SKM-1 treated with dmso at 0.1 percent for 144 hours (cell line): ENCODE results near the gene KLK1.
A peak's percentile ranks its signal among the peaks of the same experiment; 100 is the strongest.

Experiments
- DNase-seq: peaks from one replicate; lab custom pipeline; 2025; ENCODE audit not compliant: unreplicated experiment; lab: John Stamatoyannopoulos, UW

Gene KLK1

DNA sequence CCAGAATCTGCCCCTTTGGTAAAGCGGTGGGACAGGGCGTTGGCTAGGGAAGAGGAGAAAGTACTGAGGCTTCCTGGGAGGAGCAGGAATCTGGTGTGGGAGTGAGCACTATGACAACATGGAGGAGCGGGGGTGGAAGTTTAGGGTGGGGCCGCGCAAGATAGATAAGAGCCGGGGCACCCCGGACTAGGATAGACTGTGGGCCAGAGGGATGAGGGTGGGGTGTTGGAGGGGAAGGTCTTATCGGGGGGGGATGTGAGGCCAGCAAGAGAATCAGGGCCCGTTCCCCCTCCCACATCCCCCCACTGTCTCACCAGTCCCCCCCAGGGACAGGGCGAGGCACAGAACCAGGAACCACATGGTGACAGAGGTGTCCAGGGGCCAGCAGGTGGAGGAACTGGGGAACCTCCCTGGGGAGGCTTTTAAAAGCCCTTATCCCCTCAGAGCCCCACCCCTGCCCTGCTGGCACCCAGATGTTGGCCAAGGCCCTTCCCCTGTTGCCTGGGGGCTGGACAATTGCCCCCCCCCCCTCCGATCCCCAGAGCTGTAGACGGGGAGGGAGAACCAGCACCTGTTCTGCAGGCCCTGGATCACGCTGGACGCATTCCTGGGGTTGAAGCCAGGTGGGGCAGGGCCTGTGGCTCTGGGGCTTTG lies at the start of gene KLK1:
TSS of gene KLK1 (minus strand) at position 399 of the 654 bp plus-strand sequence. CDS start at position 360, 39 bp downstream.
- no peak for DNase-seq

GRCh38 chr19:50873056-50873455 lies 49.5 kb upstream of the KLK1 start, which contains the start of gene KLK2:
TSS of gene KLK2 (plus strand) at chr19:50873439. CDS start at chr19:50873474, 35 bp downstream.
- DNase-seq, result no peak

GRCh38 chr19:50870417-50871089 lies 47.0 kb upstream of the KLK1 start:
- DNase-seq, result no peak

- DNase-seq, result no peak
These were observed 45.9 kb upstream of the KLK1 start for GRCh38 chr19:50869479-50869878.

DNA sequence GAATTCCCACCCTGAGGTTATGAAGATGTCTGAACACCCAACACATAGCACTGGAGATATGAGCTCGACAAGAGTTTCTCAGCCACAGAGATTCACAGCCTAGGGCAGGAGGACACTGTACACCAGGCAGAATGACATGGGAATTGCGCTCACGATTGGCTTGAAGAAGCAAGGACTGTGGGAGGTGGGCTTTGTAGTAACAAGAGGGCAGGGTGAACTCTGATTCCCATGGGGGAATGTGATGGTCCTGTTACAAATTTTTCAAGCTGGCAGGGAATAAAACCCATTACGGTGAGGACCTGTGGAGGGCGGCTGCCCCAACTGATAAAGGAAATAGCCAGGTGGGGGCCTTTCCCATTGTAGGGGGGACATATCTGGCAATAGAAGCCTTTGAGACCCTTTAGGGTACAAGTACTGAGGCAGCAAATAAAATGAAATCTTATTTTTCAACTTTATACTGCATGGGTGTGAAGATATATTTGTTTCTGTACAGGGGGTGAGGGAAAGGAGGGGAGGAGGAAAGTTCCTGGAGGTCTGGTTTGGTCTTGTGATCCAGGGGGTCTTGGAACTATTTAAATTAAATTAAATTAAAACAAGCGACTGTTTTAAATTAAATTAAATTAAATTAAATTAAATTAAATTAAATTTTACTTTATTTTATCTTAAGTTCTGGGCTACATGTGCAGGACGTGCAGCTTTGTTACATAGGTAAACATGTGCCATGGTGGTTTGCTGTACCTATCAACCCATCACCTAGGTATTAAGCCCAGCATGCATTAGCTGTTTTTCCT lies 38.1 kb upstream of the KLK1 start:
- DNase-seq, result no peak

DNA sequence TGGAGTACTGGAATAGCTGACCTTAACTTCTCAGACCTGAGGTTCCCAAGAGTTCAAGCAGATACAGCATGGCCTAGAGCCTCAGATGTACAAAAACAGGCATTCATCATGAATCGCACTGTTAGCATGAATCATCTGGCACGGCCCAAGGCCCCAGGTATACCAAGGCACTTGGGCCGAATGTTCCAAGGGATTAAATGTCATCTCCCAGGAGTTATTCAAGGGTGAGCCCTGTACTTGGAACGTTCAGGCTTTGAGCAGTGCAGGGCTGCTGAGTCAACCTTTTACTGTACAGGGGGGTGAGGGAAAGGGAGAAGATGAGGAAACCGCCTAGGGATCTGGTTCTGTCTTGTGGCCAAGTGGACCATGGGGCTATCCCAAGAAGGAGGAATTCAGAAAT lies 37.4 kb upstream of the KLK1 start:
- DNase-seq, result no peak

- DNase-seq, result no peak
These were observed 36.3 kb upstream of the KLK1 start for GRCh38 chr19:50859849-50860248.

DNA sequence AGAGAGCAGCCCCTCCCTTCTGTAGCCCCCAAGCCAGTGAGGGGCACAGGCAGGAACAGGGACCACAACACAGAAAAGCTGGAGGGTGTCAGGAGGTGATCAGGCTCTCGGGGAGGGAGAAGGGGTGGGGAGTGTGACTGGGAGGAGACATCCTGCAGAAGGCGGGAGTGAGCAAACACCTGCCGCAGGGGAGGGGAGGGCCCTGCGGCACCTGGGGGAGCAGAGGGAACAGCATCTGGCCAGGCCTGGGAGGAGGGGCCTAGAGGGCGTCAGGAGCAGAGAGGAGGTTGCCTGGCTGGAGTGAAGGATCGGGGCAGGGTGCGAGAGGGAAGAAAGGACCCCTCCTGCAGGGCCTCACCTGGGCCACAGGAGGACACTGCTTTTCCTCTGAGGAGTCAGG lies 35.3 kb upstream of the KLK1 start:
- no peak for DNase-seq

DNA sequence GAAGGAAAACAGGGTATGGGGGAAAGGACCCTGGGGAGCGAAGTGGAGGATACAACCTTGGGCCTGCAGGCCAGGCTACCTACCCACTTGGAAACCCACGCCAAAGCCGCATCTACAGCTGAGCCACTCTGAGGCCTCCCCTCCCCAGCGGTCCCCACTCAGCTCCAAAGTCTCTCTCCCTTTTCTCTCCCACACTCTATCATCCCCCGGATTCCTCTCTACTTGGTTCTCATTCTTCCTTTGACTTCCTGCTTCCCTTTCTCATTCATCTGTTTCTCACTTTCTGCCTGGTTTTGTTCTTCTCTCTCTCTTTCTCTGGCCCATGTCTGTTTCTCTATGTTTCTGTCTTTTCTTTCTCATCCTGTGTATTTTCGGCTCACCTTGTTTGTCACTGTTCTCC lies 33.8 kb upstream of the KLK1 start:
- DNase-seq, result no peak

- DNase-seq, result no peak
These were observed 31.2 kb upstream of the KLK1 start, which contains the start of gene KLK3 for GRCh38 chr19:50854636-50855410. TSS of gene KLK3 (plus strand) at chr19:50854915. CDS start at chr19:50854956, 41 bp downstream.

DNA sequence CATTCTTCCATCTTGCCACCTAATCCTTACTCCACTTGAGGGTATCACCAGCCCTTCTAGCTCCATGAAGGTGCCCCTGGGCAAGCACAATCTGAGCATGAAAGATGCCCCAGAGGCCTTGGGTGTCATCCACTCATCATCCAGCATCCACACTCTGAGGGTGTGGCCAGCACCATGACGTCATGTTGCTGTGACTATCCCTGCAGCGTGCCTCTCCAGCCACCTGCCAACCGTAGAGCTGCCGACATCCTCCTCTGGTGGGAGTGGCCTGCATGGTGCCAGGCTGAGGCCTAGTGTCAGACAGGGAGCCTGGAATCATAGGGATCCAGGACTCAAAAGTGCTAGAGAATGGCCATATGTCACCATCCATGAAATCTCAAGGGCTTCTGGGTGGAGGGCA lies 28.0 kb upstream of the KLK1 start:
- DNase-seq, result no peak

GRCh38 chr19:50850738-50851137 lies 27.2 kb upstream of the KLK1 start:
- DNase-seq, result no peak

- DNase-seq, result no peak
These were observed 20.8 kb upstream of the KLK1 start for GRCh38 chr19:50844296-50844935.

- no peak for DNase-seq
These were observed 20.2 kb upstream of the KLK1 start for GRCh38 chr19:50843701-50844221.

DNA sequence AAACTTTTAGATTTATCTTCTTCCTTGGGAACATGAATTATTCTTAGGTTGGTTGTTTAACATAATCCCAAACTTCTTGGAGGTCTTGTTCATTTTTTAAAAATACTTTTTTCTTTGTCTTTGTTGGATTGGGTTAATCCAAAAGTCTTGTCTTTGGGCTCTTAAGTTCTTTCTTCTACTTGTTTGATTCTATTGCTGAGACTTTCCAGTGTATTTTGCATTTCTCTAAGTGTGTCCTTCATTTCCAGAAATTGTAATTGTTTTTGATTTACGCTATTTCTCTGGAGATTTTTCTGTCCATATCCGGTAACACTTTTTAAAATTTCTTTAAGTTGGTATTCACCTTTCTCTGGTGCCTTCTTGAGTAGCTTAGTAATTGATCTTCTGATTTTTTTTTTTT lies 19.6 kb upstream of the KLK1 start:
- DNase-seq, result no peak

DNA sequence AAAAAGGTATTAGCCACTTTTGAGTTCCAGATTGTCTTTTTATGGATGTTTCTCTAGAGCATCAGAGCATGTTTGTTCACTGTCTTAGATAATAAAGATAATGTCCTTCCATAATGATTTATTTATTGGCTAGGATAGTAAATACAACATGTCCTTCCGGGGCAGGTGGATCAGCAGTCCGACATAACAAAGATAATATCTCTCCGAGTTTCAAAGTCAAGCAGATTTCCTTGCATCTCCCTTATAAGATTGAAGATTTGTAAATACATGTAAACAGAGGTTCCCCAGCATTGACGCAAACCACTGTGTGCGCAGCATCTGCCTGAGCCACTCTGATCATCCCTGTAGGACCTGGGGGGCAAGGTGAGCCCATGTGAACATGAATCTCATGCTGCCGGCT lies 18.5 kb upstream of the KLK1 start:
- no peak for DNase-seq

DNA sequence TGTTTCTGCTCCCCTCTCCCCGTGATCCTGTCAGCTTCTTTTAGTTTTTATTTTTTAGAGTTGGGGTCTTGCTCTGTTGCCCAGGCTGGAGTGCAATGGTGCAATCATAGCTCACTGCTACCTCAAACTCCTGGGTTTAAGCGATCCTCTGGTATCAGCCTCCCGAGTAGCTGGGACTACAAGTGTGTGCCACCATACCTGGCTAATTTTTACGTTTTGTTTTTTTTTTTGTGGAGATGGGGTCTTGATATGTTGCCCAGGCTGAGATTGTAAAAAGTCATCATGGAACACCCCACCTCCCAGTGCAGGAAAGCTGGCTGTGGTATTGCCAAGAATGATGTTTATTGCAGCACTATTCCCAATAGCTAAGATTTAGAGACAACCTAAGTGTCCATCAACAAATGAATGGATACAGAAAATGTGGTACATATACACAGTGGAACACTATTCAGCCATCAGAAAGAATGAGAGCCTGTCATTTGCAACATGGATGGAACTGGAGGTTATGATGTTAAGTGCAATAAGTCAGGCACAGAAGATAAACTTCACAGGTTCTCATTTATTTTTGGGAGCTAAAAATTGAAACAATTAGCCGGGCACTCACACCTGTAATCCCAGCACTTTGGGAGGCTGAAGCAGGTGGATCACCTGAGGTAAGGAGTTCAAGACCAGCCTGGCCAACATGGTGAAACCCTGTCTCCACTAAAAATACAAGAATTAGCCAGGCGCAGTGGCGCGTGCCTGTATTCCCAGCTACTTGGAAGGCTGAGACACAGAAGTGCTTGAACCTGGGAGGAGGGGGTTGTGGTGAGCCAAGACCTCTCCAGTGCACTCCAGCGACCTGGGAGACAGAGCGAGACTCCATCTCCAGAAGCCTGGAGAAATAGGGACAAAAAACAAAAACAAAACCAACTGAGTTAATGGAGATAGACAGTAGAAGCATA lies 16.4 kb upstream of the KLK1 start:
- DNase-seq, result no peak

GRCh38 chr19:50838239-50838638 lies 14.7 kb upstream of the KLK1 start:
- peak; percentile 0 for DNase-seq

GRCh38 chr19:50837300-50837699 lies 13.7 kb upstream of the KLK1 start:
- no peak for DNase-seq
